ENCODE results near the gene ATP5PD.

DNA sequence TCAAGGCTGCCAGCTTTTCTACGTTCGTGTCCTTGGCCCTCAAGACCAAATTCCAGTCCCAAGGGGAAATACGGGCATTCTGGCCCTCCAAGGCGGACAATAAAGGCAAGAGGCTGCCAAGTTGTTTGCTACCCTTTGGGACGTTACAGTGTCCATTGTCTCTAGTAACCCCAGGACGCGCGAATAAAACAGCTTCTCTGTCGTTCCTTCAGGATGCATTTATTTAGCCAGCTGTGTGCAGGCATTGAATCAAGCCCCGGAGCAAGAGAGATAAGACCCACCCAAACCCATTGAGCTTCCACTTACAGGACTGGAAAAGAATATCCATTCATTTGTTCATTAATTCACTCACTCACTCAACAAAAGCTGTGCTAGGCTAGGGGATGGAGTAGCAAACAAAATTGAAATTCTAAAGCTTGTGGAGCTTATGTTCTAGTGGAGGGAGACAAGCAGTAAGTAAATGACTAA is 33.6 kb downstream of the ATP5PD start:
- TF ChIP-seq, protein P1, sequence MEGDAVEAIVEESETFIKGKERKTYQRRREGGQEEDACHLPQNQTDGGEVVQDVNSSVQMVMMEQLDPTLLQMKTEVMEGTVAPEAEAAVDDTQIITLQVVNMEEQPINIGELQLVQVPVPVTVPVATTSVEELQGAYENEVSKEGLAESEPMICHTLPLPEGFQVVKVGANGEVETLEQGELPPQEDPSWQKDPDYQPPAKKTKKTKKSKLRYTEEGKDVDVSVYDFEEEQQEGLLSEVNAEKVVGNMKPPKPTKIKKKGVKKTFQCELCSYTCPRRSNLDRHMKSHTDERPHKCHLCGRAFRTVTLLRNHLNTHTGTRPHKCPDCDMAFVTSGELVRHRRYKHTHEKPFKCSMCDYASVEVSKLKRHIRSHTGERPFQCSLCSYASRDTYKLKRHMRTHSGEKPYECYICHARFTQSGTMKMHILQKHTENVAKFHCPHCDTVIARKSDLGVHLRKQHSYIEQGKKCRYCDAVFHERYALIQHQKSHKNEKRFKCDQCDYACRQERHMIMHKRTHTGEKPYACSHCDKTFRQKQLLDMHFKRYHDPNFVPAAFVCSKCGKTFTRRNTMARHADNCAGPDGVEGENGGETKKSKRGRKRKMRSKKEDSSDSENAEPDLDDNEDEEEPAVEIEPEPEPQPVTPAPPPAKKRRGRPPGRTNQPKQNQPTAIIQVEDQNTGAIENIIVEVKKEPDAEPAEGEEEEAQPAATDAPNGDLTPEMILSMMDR (IDR thresholded peaks at IDR 0.05), result no peak
- no peak for TF ChIP-seq POLR2AphosphoS5 (IDR thresholded peaks at IDR 0.05)
